ENCODE data around the gene SYAP1.

GRCh38 chrX:16725072-16725471 lies 5.7 kb downstream of the SYAP1 start:
- no peak for TF ChIP-seq POLR2A (IDR thresholded peaks at IDR 0.05)
- TF ChIP-seq, protein P1, sequence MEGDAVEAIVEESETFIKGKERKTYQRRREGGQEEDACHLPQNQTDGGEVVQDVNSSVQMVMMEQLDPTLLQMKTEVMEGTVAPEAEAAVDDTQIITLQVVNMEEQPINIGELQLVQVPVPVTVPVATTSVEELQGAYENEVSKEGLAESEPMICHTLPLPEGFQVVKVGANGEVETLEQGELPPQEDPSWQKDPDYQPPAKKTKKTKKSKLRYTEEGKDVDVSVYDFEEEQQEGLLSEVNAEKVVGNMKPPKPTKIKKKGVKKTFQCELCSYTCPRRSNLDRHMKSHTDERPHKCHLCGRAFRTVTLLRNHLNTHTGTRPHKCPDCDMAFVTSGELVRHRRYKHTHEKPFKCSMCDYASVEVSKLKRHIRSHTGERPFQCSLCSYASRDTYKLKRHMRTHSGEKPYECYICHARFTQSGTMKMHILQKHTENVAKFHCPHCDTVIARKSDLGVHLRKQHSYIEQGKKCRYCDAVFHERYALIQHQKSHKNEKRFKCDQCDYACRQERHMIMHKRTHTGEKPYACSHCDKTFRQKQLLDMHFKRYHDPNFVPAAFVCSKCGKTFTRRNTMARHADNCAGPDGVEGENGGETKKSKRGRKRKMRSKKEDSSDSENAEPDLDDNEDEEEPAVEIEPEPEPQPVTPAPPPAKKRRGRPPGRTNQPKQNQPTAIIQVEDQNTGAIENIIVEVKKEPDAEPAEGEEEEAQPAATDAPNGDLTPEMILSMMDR (IDR thresholded peaks at IDR 0.05): no peak

Data from gastroesophageal sphincter (tissue), 3 donors.